Astrocyte (in vitro differentiated cells and primary cell): ENCODE data around the gene LCT. TPM values are rescaled to one million over a fixed set of nuclear protein-coding genes. Genes with fewer than 3 reads are reported as not detected.
A peak's percentile ranks its signal among the peaks of the same experiment; 100 is the strongest.

ENCODE experiments used
- DNase-seq: peaks from one replicate; pipeline ENCODE4 v3.0.0-alpha.2; 2010; ENCODE audit warnings: low read depth
- FAIRE-seq: peaks from 2 replicates; lab custom pipeline; 2011; peaks lifted over from hg19 to GRCh38; lab: Jason Lieb, UNC
- H2AFZ ChIP-seq: 2 replicates; pipeline ENCODE4 v1.6.0; 2012; ENCODE audit warnings: low read depth, low read length, inconsistent platforms
- H3K27ac ChIP-seq: 2 replicates; pipeline ENCODE4 v1.5.1; 2011; ENCODE audit warnings: low read depth, low read length, inconsistent platforms
- H3K27me3 ChIP-seq: 2 replicates; pipeline ENCODE4 v1.6.0; 2011; ENCODE audit warnings: low read length, inconsistent platforms; ENCODE audit not compliant: insufficient read depth
- H3K36me3 ChIP-seq: 2 replicates; pipeline ENCODE4 v1.5.1; 2011; ENCODE audit warnings: low read length, inconsistent platforms; ENCODE audit not compliant: insufficient read depth
- H3K4me1 ChIP-seq: 2 replicates; pipeline ENCODE4 v1.5.1; 2011; ENCODE audit warnings: low read length, inconsistent platforms; ENCODE audit not compliant: insufficient read depth
- H3K4me2 ChIP-seq: 2 replicates; pipeline ENCODE4 v1.6.0; 2012; ENCODE audit warnings: low read length, inconsistent platforms
- H3K4me3 ChIP-seq: 2 replicates; pipeline ENCODE4 v1.5.1; 2011; ENCODE audit warnings: low read depth, mild to moderate bottlenecking, low read length, inconsistent platforms; ENCODE audit not compliant: insufficient read depth
- H3K79me2 ChIP-seq: 2 replicates; pipeline ENCODE4 v1.6.0; 2012; ENCODE audit warnings: mild to moderate bottlenecking, low read length, inconsistent platforms; ENCODE audit not compliant: insufficient read depth
- H3K9ac ChIP-seq: 2 replicates; pipeline ENCODE4 v1.6.0; 2012; ENCODE audit warnings: mild to moderate bottlenecking, low read length, inconsistent platforms
- H3K9me3 ChIP-seq: 2 replicates; pipeline ENCODE4 v1.5.1; 2012; ENCODE audit warnings: low read depth, mild to moderate bottlenecking, low read length, inconsistent platforms; ENCODE audit not compliant: insufficient read depth
- H4K20me1 ChIP-seq: 2 replicates; pipeline ENCODE4 v1.6.0; 2012; ENCODE audit warnings: low read length, inconsistent platforms; ENCODE audit not compliant: insufficient read depth
- H3K27ac Mint-ChIP-seq: one replicate; pipeline ENCODE4 v1.8.0; 2021; ENCODE audit warnings: mild to moderate bottlenecking, mixed read lengths; ENCODE audit not compliant: unreplicated experiment
- H3K27me3 Mint-ChIP-seq: one replicate; pipeline ENCODE4 v1.8.0; 2021; ENCODE audit warnings: low read depth, mixed read lengths; ENCODE audit not compliant: unreplicated experiment
- H3K36me3 Mint-ChIP-seq: one replicate; pipeline ENCODE4 v1.8.0; 2021; ENCODE audit warnings: low read depth, mixed read lengths; ENCODE audit not compliant: unreplicated experiment
- H3K4me1 Mint-ChIP-seq: one replicate; pipeline ENCODE4 v1.8.0; 2021; ENCODE audit warnings: low read depth, mixed read lengths; ENCODE audit not compliant: unreplicated experiment
- H3K4me3 Mint-ChIP-seq: one replicate; pipeline ENCODE4 v1.8.0; 2021; ENCODE audit warnings: mild to moderate bottlenecking, moderate library complexity, mixed read lengths; ENCODE audit not compliant: unreplicated experiment
- H3K9me3 Mint-ChIP-seq: one replicate; pipeline ENCODE4 v1.8.0; 2021; ENCODE audit warnings: mild to moderate bottlenecking, mixed read lengths; ENCODE audit not compliant: unreplicated experiment
- EZH2 ChIP-seq: IDR thresholded peaks from 2 replicates; pipeline ENCODE4 v1.6.1; 2012; ENCODE audit warnings: mild to moderate bottlenecking, low read length, inconsistent platforms; ENCODE audit not compliant: insufficient read depth
- total RNA-seq: library from RNA; stranded (reverse); gene quantifications from 2 replicates; pipeline ENCODE4 v1.2.1, GENCODE V29; 2021
- TF ChIP-seq, protein P1 (sequence below): IDR thresholded peaks from 2 replicates; pipeline ENCODE4 v1.5.1; 2011; ENCODE audit warnings: low read depth, mild to moderate bottlenecking, inconsistent platforms, low read length, moderate library complexity; ENCODE audit not compliant: insufficient read depth

LCT gene
- total RNA-seq, 1 donor from 2014 or later = not detected

DNA sequence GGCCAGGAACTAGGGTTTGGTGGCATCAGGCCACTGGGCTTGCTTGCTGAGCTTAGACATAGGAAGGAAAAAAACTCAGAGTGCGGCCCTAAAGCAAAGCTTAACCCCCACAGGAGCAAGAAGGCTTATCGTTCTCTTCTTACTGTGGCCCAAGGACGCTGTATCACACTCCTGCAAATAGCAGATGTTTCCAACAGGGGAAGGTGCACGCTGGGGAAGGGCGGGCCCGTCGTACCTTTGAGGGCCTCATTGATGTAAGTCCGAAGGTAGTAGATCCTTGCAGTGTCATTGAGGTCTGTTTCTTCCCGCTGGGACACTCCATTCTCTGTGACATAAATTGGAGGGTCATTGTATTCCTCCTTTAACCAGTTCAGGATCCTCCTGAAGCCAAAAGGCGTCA, 46.6 kb downstream of the LCT start:
- no peaks in the 10 kb centered on the region for H3K9me3 ChIP-seq
- no peak overlapping the region for H3K4me3 ChIP-seq
- H3K4me1 ChIP-seq = peaks cover 19% of the 10 kb centered on the region
- H3K4me2 ChIP-seq = no peak overlapping the region
- H2AFZ ChIP-seq = no peak overlapping the region
- peaks cover 28% of the 10 kb centered on the region for H3K36me3 Mint-ChIP-seq
- no peaks in the 10 kb centered on the region for H3K27me3 ChIP-seq
- FAIRE-seq = no peak
- peaks cover 4% of the 10 kb centered on the region for H3K36me3 ChIP-seq
- no peak overlapping the region for H3K27ac ChIP-seq
- H3K27me3 Mint-ChIP-seq = no peaks in the 10 kb centered on the region
- no peak for DNase-seq
- peaks cover 26% of the 10 kb centered on the region for H3K4me1 Mint-ChIP-seq
- H4K20me1 ChIP-seq = no peaks in the 10 kb centered on the region
- no peak overlapping the region for H3K9ac ChIP-seq
- H3K9me3 Mint-ChIP-seq = no peaks in the 10 kb centered on the region
- no peak for TF ChIP-seq EZH2
- TF ChIP-seq, protein P1, sequence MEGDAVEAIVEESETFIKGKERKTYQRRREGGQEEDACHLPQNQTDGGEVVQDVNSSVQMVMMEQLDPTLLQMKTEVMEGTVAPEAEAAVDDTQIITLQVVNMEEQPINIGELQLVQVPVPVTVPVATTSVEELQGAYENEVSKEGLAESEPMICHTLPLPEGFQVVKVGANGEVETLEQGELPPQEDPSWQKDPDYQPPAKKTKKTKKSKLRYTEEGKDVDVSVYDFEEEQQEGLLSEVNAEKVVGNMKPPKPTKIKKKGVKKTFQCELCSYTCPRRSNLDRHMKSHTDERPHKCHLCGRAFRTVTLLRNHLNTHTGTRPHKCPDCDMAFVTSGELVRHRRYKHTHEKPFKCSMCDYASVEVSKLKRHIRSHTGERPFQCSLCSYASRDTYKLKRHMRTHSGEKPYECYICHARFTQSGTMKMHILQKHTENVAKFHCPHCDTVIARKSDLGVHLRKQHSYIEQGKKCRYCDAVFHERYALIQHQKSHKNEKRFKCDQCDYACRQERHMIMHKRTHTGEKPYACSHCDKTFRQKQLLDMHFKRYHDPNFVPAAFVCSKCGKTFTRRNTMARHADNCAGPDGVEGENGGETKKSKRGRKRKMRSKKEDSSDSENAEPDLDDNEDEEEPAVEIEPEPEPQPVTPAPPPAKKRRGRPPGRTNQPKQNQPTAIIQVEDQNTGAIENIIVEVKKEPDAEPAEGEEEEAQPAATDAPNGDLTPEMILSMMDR = no peak
- H3K27ac Mint-ChIP-seq = no peak overlapping the region
- H3K4me3 Mint-ChIP-seq = no peak overlapping the region
- no peaks in the 10 kb centered on the region for H3K79me2 ChIP-seq

DNA sequence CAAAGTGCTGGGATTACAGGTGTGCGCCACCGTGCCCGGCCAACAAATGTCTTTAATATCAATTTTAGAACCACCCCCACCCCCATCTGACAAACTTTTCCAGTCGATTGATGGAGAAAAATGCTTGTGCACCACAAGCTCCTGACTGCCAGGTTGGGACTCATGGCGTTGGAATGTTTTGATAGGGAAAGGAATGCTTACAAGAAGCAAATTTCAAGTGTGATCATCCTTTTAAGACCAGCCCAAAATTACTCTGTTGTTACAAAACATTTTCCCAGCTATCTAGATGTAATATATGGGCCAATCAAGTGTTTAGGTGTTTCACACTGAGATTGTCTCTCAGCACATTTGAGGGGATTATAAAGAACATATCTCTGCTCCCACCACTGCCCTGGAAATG, 50.2 kb downstream of the LCT start:
- Mint-ChIP-seq H3K27ac (peak overlapping the region; percentile 96), H3K9me3 (no peaks in the 10 kb centered on the region), H3K4me3 (peak overlapping the region; percentile 36), H3K36me3 (peaks cover 35% of the 10 kb centered on the region), H3K27me3 (no peaks in the 10 kb centered on the region), H3K4me1 (peaks cover 25% of the 10 kb centered on the region)
- Histone ChIP-seq H3K4me3 (peak overlapping the region; percentile 28), H3K79me2 (no peaks in the 10 kb centered on the region), H3K9me3 (no peaks in the 10 kb centered on the region), H3K27me3 (no peaks in the 10 kb centered on the region), H4K20me1 (no peaks in the 10 kb centered on the region), H3K9ac (peak overlapping the region; percentile 60), H3K4me2 (peak overlapping the region; percentile 67), H2AFZ (no peak overlapping the region), H3K27ac (peak overlapping the region; percentile 76), H3K4me1 (peaks cover 18% of the 10 kb centered on the region), H3K36me3 (peaks cover 36% of the 10 kb centered on the region)
- FAIRE-seq = no peak
- TF ChIP-seq EZH2 = no peak
- TF ChIP-seq, protein P1 = no peak
- DNase-seq = peak; percentile 97

DNA sequence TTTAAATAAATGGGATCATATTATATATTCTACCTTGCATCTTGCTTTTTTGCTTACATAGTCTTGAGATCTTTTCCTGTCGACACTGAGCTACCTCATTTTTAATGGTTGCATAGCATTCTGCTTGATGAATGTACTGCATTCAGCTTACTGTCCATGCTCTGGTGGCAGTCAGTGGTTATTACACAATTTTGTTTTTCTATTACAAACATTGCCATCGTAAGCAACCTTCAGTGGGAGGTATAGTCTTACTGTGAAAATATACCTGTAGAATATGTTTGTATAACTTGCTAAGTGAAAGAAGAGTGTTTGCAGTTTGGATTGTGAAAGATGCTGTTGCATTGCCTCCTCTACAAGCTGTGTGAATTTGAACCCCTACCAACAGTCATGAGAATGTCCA, 52.0 kb downstream of the LCT start:
- no peaks in the 10 kb centered on the region for H3K9me3 Mint-ChIP-seq
- no peak overlapping the region for H3K4me2 ChIP-seq
- H4K20me1 ChIP-seq = no peaks in the 10 kb centered on the region
- no peak for FAIRE-seq
- no peak for TF ChIP-seq EZH2
- TF ChIP-seq, protein P1 = peak; percentile 15
- H3K4me1 Mint-ChIP-seq = peaks cover 19% of the 10 kb centered on the region
- no peaks in the 10 kb centered on the region for H3K79me2 ChIP-seq
- no peak overlapping the region for H3K27ac Mint-ChIP-seq
- H3K27me3 Mint-ChIP-seq = no peaks in the 10 kb centered on the region
- no peaks in the 10 kb centered on the region for H3K9me3 ChIP-seq
- no peak overlapping the region for H3K4me3 Mint-ChIP-seq
- peaks cover 40% of the 10 kb centered on the region for H3K36me3 Mint-ChIP-seq
- peaks cover 8% of the 10 kb centered on the region for H3K4me1 ChIP-seq
- H3K27me3 ChIP-seq = no peaks in the 10 kb centered on the region
- H3K36me3 ChIP-seq = peaks cover 54% of the 10 kb centered on the region
- H2AFZ ChIP-seq = no peak overlapping the region
- H3K27ac ChIP-seq = no peak overlapping the region
- DNase-seq = no peak
- H3K9ac ChIP-seq = no peak overlapping the region
- H3K4me3 ChIP-seq = no peak overlapping the region
